Ovary (tissue), 3 donors: ENCODE data around the gene ABCC1.

Experiments used
- POLR2A ChIP-seq: fragments of 450-650 bp; IDR thresholded peaks from one replicate; pipeline ENCODE4 v1.6.1; 2017; ENCODE audit warnings: antibody characterized with exemption, mild to moderate bottlenecking, moderate library complexity
- TF ChIP-seq, protein P1 (sequence below), 3 donors: fragments of 450-650 bp in 2 of 3; fragments of 200-600 bp in 1 of 3; IDR thresholded peaks; one replicate each; pipeline versions ENCODE4 v1.5.1 to v1.8.0; 2016 to 2022; ENCODE audit warnings: antibody characterized with exemption in 3 of 3, mild to moderate bottlenecking in 1 of 3
- donor health status: DM: no; HTN: no; CAD: no.

DNA sequence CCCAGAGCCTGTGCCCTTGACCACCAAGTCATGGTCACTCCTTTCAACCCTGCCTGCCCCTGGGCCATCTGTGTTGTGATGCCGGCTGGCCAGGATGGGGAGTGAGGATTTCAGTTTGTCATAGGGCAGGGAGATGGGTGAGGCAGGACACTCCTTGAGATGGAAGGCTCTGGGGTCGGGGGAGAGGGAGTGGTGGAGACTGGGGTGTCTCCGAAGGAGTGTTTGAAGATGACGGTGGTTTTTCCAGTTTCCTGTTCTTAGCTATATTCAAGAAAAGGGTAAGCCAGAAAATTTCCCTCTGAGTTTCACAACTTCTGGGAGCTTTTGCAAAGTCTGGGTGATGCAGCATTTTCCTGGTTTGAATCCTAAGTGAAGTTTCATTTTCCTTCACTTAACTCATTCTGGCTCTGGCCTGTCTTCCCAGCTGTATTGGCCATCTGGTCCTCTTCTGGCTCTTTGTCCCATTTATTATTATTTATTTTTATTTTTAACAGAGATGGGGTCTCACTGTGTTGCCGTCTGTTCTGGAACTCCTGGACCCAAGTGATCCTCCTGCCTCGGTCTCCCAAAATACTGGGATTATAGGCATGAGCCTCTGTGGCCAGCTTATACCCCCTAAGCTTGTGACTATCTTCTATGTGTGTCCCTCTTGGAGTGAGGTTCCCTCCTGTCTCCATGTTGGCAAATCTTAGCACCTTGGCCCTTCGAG, 27.7 kb downstream of the ABCC1 start:
- no peak for TF ChIP-seq POLR2A
- TF ChIP-seq, protein P1, sequence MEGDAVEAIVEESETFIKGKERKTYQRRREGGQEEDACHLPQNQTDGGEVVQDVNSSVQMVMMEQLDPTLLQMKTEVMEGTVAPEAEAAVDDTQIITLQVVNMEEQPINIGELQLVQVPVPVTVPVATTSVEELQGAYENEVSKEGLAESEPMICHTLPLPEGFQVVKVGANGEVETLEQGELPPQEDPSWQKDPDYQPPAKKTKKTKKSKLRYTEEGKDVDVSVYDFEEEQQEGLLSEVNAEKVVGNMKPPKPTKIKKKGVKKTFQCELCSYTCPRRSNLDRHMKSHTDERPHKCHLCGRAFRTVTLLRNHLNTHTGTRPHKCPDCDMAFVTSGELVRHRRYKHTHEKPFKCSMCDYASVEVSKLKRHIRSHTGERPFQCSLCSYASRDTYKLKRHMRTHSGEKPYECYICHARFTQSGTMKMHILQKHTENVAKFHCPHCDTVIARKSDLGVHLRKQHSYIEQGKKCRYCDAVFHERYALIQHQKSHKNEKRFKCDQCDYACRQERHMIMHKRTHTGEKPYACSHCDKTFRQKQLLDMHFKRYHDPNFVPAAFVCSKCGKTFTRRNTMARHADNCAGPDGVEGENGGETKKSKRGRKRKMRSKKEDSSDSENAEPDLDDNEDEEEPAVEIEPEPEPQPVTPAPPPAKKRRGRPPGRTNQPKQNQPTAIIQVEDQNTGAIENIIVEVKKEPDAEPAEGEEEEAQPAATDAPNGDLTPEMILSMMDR (IDR thresholded peaks at IDR 0.05): no peak
